Loucy (cell line): ENCODE measurements around the gene WFIKKN2.

Experiments used
- CTCF ChIP-seq: fragments of 200-600 bp; sonication (generic); conservative IDR thresholded peaks from 2 replicates; pipeline ENCODE4 v1.5.1; 2014; ENCODE audit warnings: mild to moderate bottlenecking, antibody characterized with exemption, low read length
- EZH2phosphoT487 ChIP-seq: fragments of 200-600 bp; IDR thresholded peaks from 2 replicates; pipeline ENCODE4 v1.6.1; 2018; ENCODE audit warnings: antibody characterized with exemption, mild to moderate bottlenecking, moderate library complexity, borderline replicate concordance

DNA sequence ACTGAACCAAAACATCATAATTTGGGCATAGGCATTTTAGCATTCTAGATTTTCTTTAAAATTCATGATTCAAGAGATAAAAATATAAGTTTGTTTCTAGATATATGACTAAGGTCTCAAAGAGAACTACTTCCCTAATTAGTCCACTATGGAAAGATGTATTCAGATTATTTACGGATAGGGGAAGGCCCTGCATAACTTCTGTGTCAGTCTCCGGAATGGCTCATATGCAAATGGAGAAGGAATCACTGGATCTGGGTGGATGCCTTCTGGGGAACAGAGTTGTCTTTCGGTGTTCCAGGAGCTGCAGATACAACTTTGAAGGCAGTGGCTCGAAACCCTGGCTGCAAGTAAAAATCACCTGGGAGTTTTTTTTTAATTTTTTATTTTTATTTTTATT, 17.1 kb upstream of the WFIKKN2 start:
- TF ChIP-seq CTCF (no peak), EZH2phosphoT487 (no peak)
